Measurements from ENCODE around the gene ZNF445. TPM values are rescaled to one million over a fixed set of nuclear protein-coding genes. Genes with fewer than 3 reads are reported as not detected.
"Not testable (repeated sequence)": the region's sequence is repeated elsewhere in the genome, so short reads cannot be mapped to it uniquely, and the experiment has no call there.

The ZNF445 gene
- total RNA-seq, 1 donor = 9.5 TPM

GRCh38 chr3:44402548-44402947, 74.9 kb downstream of the ZNF445 start:
- no peak for DNase-seq (ENCODE audit: low read depth)
- TF ChIP-seq CTCF (IDR thresholded peaks at IDR 0.05; ENCODE audit: insufficient read depth, low read depth, low read length) = no peak
- H3K4me3 ChIP-seq (ENCODE audit: low read depth, low read length) = no peak overlapping the region

- no peak for TF ChIP-seq CTCF (IDR thresholded peaks at IDR 0.05; ENCODE audit: insufficient read depth, low read depth, low read length)
- no peak for DNase-seq (ENCODE audit: low read depth)
- H3K4me3 ChIP-seq (ENCODE audit: low read depth, low read length) = no peak overlapping the region
Observed at GRCh38 chr3:44400771-44401170, 76.7 kb downstream of the ZNF445 start.

GRCh38 chr3:44398853-44399252, 78.6 kb downstream of the ZNF445 start:
- H3K4me3 ChIP-seq (ENCODE audit: low read depth, low read length) = no peak overlapping the region
- DNase-seq (ENCODE audit: low read depth) = no peak
- no peak for TF ChIP-seq CTCF (IDR thresholded peaks at IDR 0.05; ENCODE audit: insufficient read depth, low read depth, low read length)

DNA sequence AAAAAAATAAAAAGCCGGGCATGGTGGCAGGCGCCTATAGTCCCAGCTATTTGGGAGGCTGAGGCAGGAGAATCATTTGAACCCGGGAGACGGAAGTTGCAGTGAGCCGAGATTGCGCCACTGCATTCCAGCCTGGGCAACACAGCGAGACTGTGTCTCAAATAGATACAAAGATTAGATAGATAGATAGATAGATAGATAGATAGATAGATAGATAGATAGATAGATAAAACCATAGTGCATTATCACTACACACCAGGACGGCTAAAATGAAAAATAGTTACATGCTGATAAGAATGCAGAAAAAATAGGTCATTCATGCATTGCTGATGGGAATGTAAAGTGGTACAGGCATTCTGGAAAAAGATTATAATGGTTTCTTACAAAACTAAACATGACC, 79.2 kb downstream of the ZNF445 start:
- DNase-seq (ENCODE audit: low read depth); H3K4me3 ChIP-seq (ENCODE audit: low read depth, low read length): not testable (repeated sequence)

DNA sequence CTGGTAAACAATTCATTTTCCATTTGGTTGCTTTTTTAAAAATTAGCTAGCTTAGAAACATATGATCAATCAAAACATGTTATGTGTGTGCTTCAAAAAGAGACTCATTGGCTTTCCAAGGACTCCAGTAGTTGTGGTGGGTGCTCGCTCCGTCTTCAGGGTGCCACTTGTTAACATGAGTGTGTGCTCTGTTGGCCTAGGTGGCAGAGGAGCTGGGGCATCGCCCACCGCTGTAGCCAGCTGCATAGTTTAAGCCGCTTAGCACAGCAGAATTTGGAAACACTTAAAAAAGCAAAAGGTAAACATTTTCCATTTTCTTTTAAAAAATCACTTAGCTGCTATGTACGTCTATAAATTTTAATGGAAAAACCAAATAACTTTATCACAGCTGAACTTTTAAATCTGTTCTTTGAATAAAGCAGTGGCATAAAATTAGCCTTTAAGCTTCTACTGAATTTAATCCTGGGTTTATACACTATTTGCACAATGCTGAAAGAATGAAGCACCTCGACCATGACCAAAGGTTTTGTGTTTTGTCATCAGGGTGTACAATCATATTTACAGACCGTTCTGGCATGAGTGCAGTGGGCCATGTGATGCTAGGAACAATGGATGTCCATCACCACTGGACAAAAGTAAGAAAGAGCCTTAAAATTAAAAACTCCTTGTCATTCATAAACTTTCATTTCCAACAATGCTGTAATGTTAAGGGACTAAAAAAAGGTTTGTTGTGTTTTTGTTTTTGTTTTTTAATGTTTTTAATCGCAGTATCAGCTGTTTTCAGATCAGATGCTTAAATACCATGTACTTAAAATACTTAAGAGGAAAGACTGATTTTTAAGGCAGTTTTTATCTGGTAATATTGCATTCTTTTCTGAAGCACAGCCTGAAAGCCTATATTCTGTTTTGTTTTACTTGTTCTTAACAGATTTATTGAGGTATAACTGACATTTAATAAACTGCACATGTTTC, 81.0 kb downstream of the ZNF445 start:
- no peak for DNase-seq (ENCODE audit: low read depth)
- TF ChIP-seq CTCF (IDR thresholded peaks at IDR 0.05; ENCODE audit: insufficient read depth, low read depth, low read length) = no peak
- no peak overlapping the region for H3K4me3 ChIP-seq (ENCODE audit: low read depth, low read length)

DNA sequence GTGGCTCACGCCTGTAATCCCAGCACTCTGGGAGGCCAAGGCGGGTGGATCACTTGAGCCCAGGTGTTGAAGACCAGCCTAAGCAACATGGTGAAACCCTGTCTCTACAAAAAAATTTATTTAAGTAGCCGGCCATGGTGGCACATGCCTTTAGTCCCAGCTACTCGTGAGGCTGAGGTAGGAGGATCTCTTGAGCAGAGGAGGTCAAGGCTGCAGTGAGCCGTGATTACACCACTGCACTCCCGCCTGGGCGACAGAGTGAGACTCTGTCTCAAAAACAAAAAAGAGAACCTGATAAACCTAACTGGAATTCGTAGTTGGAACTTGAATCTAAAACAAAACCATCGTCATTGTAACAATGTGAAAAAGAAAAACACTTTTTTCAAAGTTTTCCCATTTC, 81.8 kb downstream of the ZNF445 start:
- no peak overlapping the region for H3K4me3 ChIP-seq (ENCODE audit: low read depth, low read length)
- DNase-seq (ENCODE audit: low read depth) = no peak
- no peak for TF ChIP-seq CTCF (IDR thresholded peaks at IDR 0.05; ENCODE audit: insufficient read depth, low read depth, low read length)

DNA sequence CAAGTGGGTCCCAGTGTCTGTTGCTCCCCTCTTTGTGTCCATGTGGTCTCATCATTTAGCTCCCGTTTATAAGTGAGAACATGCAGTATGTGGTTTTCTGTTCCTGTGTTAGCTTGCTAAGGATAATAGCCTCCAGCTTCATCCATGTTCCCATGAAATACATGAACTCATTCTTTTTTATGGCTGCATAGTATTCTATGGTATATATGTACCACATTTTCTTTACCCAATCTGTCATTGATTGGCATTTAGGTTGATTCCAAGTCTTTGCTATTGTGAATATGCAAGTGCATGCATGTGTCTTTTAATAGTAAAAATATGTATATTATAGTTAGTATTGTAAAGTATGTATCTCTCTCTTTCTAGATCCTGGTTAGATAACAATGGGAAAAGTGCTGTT, 85.0 kb downstream of the ZNF445 start:
- DNase-seq (ENCODE audit: low read depth) = no peak
- no peak overlapping the region for H3K4me3 ChIP-seq (ENCODE audit: low read depth, low read length)
- no peak for TF ChIP-seq CTCF (IDR thresholded peaks at IDR 0.05; ENCODE audit: insufficient read depth, low read depth, low read length)
